DMS53 treated with DMSO at 0.1 percent for 48 hours (cell line): ENCODE results near the gene EID1.
"Not testable (repeated sequence)": the region's sequence is repeated elsewhere in the genome, so short reads cannot be mapped to it uniquely, and the experiment has no call there.

ENCODE experiments used
- DNase-seq: peaks from one replicate; lab custom pipeline; 2025; ENCODE audit not compliant: unreplicated experiment; lab: John Stamatoyannopoulos, UW

EID1 gene

GRCh38 chr15:48905847-48906246 is 27.9 kb downstream of the EID1 start:
- no peak for DNase-seq

DNA sequence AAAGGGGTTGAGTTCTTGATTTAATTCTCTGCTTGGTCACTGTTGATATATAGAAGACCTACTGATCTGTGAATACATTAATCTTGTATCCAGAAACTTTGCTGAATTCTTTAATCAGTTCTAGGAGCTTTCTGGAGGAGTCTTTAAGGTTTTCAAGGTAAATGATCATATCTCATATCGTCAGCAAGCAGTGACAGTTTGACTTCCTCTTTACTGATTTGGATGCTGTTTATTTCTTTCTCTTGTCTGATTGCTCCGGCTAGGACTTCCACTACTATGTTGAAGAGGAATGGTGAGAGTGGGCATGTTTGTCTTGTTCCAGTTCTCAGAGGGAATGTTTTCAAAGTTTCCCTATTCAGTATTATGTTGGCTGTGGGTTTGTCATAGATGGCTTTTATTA is 31.4 kb downstream of the EID1 start:
- DNase-seq, result not testable (repeated sequence)

DNA sequence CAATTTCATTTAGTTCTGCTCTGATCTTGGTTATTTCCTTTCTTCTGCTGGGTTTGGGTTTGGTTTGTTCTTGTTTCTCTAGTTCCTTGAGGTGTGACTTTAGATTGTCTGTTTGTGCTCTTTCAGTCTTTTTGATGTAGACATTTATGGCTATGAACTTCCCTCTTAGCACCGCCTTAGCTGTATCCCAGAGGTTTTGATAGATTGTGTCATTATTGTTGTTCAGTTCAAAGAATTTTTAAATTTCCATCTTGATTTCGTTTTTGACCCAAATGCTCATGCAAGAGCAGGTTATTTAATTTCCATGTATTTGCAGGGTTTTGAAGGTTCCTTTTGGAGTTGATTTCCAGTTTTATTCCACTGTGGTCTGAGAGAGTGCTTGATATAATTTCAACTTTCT is 32.6 kb downstream of the EID1 start:
- not testable (repeated sequence) for DNase-seq

- DNase-seq, result no peak
Observed at GRCh38 chr15:48913141-48913540, 35.2 kb downstream of the EID1 start.

DNA sequence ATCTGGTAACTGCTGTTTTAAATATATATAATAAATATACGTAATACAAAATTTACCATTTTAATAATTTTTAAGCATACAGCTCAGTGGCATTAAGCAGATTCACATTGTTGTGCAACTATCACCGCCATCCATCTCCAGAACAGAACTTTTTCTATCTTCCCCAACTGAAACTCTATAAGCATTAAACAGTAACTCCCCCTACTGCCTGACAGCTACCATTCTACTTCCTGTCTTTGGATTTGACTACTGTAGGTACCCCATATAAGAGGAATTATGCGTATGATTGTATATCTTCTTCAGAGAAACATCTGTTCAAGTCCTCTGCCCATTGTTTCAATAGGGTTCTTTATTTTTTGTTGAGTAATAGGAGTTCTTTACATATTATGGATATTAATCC is 36.8 kb downstream of the EID1 start:
- DNase-seq, result no peak

- DNase-seq, result no peak
Observed at GRCh38 chr15:48915861-48916260, 37.9 kb downstream of the EID1 start.

DNA sequence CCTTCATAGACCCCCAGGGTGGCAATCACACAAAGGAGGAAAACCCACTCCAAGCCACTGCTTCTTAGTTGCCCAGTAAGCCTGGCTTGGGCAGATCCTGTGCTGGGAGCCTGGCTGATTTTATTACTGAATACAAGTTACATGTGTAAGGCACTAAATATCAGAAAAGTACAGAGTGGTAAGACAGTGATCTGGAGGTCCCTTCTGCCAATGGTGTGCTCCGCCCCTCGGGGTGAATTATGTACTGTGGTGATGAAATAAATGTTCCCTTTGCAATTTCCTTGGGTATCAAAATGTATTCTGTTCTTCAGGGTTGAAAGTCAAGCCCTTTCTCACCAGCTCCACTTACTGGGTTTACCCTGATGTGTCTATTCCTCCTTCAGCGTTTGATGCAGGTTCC is 38.8 kb downstream of the EID1 start:
- no peak for DNase-seq

DNA sequence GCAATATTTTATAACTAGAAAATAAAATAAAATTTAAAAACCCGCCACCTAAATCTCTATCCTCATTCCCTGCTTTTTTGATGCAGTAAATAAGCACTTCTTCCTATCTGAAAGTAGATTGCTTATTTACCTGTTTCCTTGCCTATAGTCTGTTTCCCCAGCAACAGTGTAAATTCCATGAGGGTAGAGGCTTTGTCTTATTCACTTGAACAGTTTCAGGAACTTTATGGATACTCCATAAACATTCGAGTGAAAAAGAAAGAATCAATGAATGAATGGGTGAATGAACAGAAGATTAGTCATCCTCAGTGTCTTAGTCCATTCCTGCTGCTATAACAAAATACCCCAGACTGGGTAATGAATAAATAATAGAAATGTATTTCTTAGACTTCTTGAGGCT is 44.1 kb downstream of the EID1 start:
- no peak for DNase-seq

- no peak for DNase-seq
Observed at GRCh38 chr15:48924528-48925393, 46.8 kb downstream of the EID1 start.

GRCh38 chr15:48925714-48926223 is 47.8 kb downstream of the EID1 start:
- peak; percentile 87 for DNase-seq

DNA sequence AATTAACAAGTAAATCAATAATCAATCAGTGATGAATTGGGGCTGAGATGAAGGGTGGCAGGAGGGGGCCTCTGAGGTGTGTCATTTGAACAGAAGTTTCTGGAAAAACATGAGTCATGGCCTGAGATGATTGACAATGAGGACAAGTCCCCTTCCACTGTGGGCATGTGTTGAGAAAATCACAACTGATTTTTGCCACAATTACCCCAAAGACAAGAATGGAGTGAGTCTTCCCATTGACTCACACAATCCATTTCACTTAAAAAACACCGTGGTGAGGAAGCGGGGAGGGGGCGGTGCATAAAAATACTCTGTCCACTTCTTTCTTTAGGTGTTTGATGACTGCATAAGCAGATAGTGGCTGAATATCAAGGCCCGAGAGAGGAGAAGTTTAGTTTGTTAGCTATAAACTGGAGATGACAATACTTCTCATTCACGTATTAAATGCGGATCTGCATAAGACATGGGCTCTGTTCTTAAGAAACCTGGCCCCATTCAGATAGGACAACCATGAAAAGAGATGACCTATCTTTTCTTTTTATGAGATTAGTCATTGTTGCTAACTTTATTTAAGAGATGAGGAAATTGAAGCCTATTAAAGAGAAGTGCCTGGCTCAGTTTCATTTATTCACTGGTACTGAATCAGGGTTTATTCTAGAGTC is 51.1 kb downstream of the EID1 start:
- DNase-seq, result no peak

- no peak for DNase-seq
Observed at GRCh38 chr15:48929661-48930060, 51.7 kb downstream of the EID1 start.
